Measurements from ENCODE around the gene GRIN2A. TPM values are rescaled to one million over a fixed set of nuclear protein-coding genes. Genes with fewer than 3 reads are reported as not detected.

Gene GRIN2A
- total and polyA plus RNA-seq, 2 of the 8 experiments (the other 6 are each of a cell fraction or from before 2014, with no cell fraction given) = 0.18 to 1.8 TPM

DNA sequence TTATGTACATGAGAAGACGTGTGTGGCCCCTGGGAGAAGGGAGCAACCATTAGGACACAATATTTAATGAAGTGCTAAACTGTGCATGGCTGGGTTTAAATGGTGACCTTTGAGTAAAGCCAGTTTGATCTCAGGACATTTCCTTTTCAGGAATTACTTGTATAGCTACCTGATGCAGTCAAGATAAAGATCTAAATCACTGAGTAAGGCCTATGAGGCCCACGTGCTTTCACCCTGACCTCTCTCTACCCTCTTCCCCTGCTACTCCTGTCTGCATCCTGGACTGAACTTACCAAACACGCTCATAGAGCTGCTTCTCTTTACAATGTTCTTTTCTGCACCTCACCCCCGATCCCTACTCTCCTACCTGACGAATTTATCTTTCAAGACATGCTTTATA, 98.9 kb downstream of the GRIN2A start:
- no peak overlapping the region for H2BK120ac ChIP-seq (replicated peaks; ENCODE audit: low read depth, low read length)
- no peak overlapping the region for H3K56ac ChIP-seq (replicated peaks; ENCODE audit: insufficient read length, low read depth, low read length)
- H4K5ac ChIP-seq (ENCODE audit: insufficient read length, low read depth, low read length) = no peak overlapping the region
- no peak for DNase-seq (ENCODE audit: low read depth in 1 of 2, low spot score in 2 of 2)
- H4K91ac ChIP-seq (replicated peaks; ENCODE audit: insufficient read length, low read length) = no peak overlapping the region
- no peaks in the 10 kb centered on the region for H3K79me2 ChIP-seq (ENCODE audit: control insufficient read depth in 1 of 2, insufficient read depth in 2 of 2, low read length in 2 of 2)
- H3K23ac ChIP-seq (ENCODE audit: insufficient read length) = no peak overlapping the region
- no peak overlapping the region for H2AK5ac ChIP-seq (ENCODE audit: low read depth, low read length)
- H3K9ac ChIP-seq (replicated peaks in 1 of 4; ENCODE audit: extremely low read depth in 1 of 4, low read depth in 3 of 4, low read length in 3 of 4) = no peak overlapping the region
- H3K4me2 ChIP-seq (ENCODE audit: insufficient read depth in 1 of 2, low read depth in 2 of 2, low read length in 2 of 2) = no peak overlapping the region
- H3K27me3 ChIP-seq (replicated peaks in 1 of 4; ENCODE audit: control insufficient read depth in 3 of 4, extremely low read depth in 1 of 4, insufficient read depth in 3 of 4, low read length in 3 of 4) = no peaks in the 10 kb centered on the region
- peaks cover 0 to 3% (median 0%) of the 10 kb centered on the region in 4 experiments; a peak in 1 of 7 replicates for H3K4me1 ChIP-seq (replicated peaks in 1 of 4; ENCODE audit: control insufficient read depth in 3 of 4, insufficient read depth in 4 of 4, low read length in 3 of 4)
- H2BK12ac ChIP-seq (ENCODE audit: low read depth, low read length) = no peak overlapping the region
- H3K27ac ChIP-seq (ENCODE audit: low read depth, low read length) = no peak overlapping the region
- no peak overlapping the region for H4K8ac ChIP-seq (ENCODE audit: extremely low read depth, insufficient read depth, low read length)
- H3K23me2 ChIP-seq (ENCODE audit: low read depth, low read length) = no peaks in the 10 kb centered on the region
- ChIA-PET CTCF (ENCODE audit: partially characterized antibody) (no interaction called here), POLR2A (ENCODE audit: partially characterized antibody) (no interaction called here)
- H3K79me1 ChIP-seq (ENCODE audit: low read depth, low read length) = no peaks in the 10 kb centered on the region
- H2BK5ac ChIP-seq (ENCODE audit: low read depth, low read length) = no peak overlapping the region
- FAIRE-seq = no peak
- no peak overlapping the region for H3K4me3 ChIP-seq (ENCODE audit: extremely low read depth in 1 of 4, insufficient read depth in 2 of 4, low read depth in 3 of 4, low read length in 4 of 4)
- no peaks in the 10 kb centered on the region for H4K20me1 ChIP-seq (replicated peaks in 1 of 2; ENCODE audit: control insufficient read depth in 1 of 2, insufficient read depth in 2 of 2, low read length in 2 of 2)
- H2BK20ac ChIP-seq (ENCODE audit: low read length) = no peak overlapping the region
- no peak overlapping the region for H2BK15ac ChIP-seq (ENCODE audit: low read length)
- H3K18ac ChIP-seq (ENCODE audit: extremely low read depth, low read length) = no peak overlapping the region
- 87% methylated on average over 4 of the region's 5 CpGs; no CpG with 5 or more reads in 1 of the 2 experiments for WGBS, 2 experiments (ENCODE audit: extremely low coverage in 1 of 2, insufficient coverage in 1 of 2, insufficient read length in 1 of 2, insufficient replicate concordance in 2 of 2, low coverage in 1 of 2, low lambda C conversion rate in 2 of 2, missing lambda C conversion rate in 1 of 2)
- H3K36me3 ChIP-seq (ENCODE audit: control insufficient read depth in 2 of 4, insufficient read depth in 4 of 4, low read length in 3 of 4) = no peaks in the 10 kb centered on the region
- H3K4ac ChIP-seq (replicated peaks; ENCODE audit: insufficient read length, low read depth, low read length) = no peak overlapping the region
- H3K9me3 ChIP-seq (ENCODE audit: insufficient read depth in 2 of 2, low read depth in 1 of 2, low read length in 1 of 2) = no peaks in the 10 kb centered on the region
- no peak overlapping the region for H3K14ac ChIP-seq (ENCODE audit: insufficient read length)
- no peak overlapping the region for H2AFZ ChIP-seq (ENCODE audit: low read length)
- TF ChIP-seq BRCA1 (IDR thresholded peaks at IDR 0.05; ENCODE audit: low read depth, low read length) (no peak), TAF1 (IDR thresholded peaks at IDR 0.05; ENCODE audit: low read depth, low read length) (no peak), CBX5 (IDR thresholded peaks at IDR 0.05; ENCODE audit: low read depth, low read length) (no peak), USF2 (IDR thresholded peaks at IDR 0.05; ENCODE audit: low read length) (no peak), CEBPB (IDR thresholded peaks at IDR 0.05; ENCODE audit: low read depth, low read length) (no peak), BCL11A (IDR thresholded peaks at IDR 0.05; ENCODE audit: low read depth in 2 of 2, low read length in 2 of 2) (no peak), KDM1A (IDR thresholded peaks at IDR 0.05; ENCODE audit: borderline replicate concordance, low read length) (no peak), TBP (IDR thresholded peaks at IDR 0.05; ENCODE audit: low read depth, low read length) (no peak), JUND (IDR thresholded peaks at IDR 0.05; ENCODE audit: low read length) (no peak), SP4 (IDR thresholded peaks at IDR 0.05; ENCODE audit: low read length) (no peak), MAX (IDR thresholded peaks at IDR 0.05) (no peak), KDM5A (IDR thresholded peaks at IDR 0.05; ENCODE audit: low read length) (no peak), NRF1 (IDR thresholded peaks at IDR 0.05; ENCODE audit: low read depth, low read length) (no peak), RFX5 (IDR thresholded peaks at IDR 0.05; ENCODE audit: borderline replicate concordance, low read depth, low read length) (no peak), SP2 (IDR thresholded peaks at IDR 0.05; ENCODE audit: low read length) (no peak)
